HG02588 (cell line): ENCODE measurements around the gene ST6GALNAC5.

Experiments used
- ATAC-seq: cut with Tn5 transposase; IDR thresholded peaks from one replicate; pipeline ENCODE4 v1.9.1; 2021; ENCODE audit warnings: mild to moderate bottlenecking, moderate library complexity; ENCODE audit not compliant: unreplicated experiment

Gene ST6GALNAC5

DNA sequence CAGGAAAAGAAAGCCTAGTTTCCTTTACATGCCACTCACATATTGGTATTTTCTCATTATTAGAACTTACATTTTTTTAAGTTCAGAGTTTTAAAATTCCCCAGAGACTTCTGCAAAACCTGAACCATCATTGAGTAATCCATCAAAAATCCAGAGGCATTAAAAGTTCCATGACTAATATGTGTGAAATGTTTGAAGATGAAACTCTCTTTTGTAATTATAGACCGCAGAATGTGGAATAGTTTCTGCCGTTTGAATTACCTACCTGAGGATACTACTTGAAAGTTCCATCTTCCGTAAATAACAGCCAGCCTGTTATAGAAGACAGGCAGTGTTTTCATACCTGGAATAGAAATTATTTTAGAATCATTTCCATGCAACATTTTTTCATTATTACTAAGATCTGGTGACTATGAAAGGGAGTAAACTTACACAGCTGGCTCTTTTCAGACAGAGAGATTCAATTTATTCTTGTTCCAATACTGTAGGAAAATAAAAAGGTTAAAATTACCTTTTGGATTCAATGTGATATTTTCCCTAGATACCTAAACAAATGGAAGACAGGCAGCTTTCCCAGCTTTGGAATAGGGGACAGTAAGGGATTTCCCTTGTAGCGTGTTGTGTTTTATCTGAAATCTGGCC is 131.4 kb downstream of the ST6GALNAC5 start:
- ATAC-seq = no peak

DNA sequence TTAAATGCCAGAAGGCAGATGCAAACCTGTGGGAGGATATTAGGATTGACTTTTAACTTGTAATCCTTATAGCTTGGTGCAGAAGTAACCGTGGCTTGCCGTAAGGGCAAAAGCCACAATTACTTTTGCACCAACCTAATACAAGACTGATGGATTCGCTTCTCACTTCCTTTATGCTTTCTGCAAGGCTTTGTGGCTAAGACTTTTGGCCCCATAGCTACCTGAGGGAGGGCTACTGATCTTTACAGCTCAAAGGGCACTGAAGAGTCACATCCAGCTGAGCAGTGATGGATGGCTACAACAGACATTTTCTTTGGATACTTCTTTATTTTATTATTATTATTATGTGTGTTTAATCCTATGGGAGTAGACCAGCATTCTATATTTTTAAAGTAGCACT is 140.4 kb downstream of the ST6GALNAC5 start:
- no peak for ATAC-seq

DNA sequence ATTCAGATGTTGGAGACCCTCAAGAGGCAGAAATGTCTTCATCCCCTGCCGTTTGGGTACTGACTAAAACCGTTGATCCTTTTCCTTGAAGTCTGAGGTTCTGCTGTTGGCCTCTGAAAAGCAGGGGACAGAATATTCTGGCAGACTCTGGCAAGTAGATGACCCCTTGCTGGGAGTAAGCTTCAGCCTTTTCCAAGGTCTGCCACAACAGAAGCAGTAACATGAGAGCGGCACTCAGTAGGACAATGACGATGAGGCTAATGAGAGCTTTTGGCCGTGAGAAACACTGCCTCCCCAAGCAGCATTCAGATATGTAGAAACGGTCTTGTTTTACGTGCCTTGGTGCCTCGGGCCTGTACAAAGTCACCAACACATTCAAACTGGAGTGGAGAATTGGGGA is 143.7 kb downstream of the ST6GALNAC5 start:
- ATAC-seq = no peak

DNA sequence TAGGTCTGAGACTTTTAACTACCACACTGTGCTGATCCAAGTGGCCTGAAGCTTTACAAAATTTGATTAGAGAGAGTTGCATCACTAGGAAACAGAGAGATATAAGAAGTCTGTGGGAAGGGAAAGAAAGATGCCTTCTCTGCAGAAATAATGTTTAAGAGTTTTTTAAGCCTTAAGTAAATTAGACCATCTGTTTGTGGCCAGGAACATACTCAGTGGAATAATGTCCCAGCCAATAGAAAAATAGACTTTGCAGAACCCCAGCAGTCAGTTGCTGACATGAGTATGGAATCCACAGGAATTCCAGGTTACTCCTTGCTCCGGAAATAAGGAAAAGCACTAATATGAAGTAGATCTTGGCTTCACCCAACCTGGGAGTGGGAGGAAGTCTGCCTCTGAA is 144.8 kb downstream of the ST6GALNAC5 start:
- ATAC-seq = no peak

DNA sequence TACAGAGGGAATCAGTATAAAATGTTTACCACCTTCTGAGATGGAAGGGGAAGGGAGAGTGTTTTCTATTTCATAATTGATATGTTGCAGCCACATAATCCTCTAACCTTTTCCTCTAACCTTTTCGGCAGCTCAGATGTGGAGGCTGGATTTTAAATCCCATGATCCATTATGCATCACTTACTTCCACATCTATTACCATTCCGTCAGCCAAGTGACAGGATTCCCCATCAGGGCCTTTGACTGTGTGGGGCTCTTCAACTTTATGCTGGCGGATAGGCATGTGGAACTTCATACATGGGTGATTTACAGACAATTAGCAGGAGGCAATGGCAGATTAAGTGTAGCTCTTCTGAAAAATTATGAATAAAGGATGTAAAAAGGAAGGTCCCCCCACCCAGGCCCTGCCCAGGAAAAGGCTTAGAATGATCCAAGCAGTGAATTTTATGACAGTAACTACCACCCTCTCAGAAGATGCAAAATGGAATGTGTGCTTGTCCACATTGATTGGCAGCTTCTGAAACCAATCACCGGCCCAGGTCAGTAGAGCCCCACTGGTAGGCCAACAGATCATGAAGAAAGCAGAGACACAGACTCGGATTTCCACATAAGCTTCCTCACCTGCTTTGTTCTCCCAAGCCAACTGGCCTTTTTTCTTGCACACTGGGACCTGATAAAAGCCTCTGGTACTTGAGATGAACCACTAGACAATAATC is 147.0 kb downstream of the ST6GALNAC5 start:
- ATAC-seq = no peak

DNA sequence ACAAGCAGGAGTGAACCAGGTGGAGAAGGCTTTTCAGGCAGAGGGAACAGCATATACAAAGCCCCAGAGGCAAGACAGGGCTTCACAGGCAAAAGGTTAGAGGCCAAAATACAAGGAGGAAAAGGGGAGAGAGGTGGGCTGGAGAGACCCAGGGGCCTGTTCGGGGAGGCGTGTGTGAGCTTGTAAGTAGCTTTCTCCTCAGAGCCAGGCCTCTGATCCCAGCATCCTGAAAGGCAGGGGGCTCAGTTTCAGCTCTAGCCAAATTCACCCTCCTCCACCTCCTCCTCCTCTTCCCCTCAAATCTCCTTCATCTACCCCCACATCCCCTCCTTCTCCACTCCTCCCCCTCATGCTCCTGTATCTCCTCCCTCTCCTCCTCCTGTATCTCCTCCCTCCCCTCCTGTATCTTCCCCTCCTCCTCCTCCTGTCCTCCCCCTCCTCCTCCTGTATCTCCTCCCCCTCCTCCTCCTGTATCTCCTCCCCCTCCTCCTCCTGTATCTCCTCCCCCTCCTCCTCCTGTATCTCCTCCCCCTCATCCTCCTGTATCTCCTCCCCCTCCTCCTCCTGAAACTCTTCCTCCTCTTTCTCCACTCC is 148.6 kb downstream of the ST6GALNAC5 start:
- no peak for ATAC-seq

DNA sequence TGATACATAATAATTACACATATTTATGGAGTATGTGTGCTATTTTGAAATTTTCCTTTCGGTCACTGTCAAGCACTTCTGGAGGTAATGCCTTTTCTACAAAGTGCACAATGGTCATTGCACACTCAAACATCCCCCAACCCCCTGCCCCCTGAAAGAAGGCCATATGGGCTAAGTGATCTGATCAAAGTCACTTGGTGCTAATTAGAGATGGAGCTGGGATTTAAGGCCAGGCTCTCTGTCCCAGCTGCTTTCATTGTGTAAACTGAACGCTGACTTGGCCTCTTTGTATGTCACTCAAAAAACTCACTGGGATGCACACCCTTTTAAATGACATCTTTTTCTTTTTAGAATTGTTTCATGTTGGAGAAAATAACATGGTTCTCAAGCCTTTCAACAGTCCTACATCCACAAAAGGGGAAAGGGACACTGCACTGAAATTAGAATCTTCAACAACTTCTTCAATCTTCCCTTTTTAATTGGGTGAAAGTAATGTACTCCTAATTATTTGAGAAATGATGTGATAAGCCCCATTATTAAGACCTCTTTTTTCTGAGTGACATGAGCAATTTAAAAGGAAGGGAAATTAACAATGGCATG is 149.2 kb downstream of the ST6GALNAC5 start:
- ATAC-seq = no peak

DNA sequence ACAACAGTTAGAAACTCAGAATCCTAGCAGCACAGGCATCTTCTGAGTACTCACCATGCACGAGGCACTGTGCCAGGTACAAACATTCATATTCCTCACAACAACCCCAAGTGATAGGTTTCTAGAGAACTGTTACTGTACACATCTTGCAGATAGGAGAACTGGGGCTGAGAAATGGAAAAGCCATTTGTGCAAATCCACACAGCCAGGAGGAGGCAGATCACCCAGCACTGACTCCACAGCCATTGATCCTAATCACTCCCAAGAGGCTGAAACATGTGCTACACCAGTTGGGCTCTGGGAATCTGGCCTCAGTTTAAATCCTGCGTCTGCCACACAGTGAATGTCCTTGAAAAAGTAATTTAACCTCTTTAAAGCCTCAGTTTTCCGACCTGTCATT is 151.0 kb downstream of the ST6GALNAC5 start:
- no peak for ATAC-seq

DNA sequence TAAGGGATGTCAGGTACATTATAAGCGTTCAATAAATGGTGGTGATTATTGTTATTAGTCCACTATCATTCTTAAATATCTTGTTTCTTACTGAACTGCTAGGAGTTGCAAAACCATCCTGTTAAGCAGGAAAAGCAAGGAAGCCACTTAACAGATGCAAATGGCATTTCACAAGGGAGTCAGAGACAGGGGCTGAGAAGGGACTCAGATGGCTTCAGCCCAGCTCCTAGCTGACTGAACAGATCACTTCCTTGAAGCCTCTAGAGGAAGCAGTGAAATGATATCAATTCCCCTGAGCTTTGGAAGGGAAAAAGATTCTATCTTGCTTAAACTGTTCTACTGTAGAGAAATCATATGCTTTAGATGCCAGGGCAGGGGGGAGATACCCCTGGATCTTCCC is 151.5 kb downstream of the ST6GALNAC5 start:
- no peak for ATAC-seq

DNA sequence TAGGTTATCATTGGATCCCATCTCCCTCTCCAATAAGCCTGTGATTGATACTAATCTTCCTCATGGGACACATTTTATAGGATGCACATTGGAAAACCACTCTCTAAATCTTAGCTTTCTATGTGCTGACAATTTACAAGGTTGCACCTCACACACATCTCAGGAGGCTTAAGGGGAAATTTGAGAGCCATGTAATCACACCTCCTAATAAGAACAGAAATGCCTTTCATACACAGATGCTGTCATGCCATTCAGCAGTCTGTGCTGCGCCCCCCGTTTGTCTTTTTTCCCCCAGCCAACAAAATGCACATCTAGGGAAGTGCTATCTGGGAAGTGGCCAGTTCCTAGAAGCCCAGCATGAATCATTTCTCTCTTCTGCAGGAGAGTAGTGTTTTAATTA is 154.5 kb downstream of the ST6GALNAC5 start:
- ATAC-seq = no peak

DNA sequence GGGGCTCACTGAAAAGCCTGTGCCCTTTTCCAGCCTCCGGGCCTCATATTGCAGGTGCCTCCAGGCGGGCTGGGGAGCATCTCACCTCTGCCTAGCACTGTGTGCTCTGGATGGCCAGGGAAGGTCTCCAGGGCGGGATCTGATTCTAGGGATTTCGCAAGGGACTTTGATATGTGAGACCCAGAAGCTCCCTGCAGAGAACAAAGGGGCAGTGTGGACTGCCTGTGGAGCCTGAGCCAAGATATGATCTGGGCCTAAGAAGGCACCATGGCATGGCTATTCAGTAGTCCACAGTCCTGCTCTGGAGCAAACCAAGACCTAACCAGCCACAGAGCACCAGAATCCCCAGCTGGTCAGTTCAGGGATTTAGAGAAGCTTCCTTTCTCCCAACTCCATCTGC is 157.2 kb downstream of the ST6GALNAC5 start:
- no peak for ATAC-seq

DNA sequence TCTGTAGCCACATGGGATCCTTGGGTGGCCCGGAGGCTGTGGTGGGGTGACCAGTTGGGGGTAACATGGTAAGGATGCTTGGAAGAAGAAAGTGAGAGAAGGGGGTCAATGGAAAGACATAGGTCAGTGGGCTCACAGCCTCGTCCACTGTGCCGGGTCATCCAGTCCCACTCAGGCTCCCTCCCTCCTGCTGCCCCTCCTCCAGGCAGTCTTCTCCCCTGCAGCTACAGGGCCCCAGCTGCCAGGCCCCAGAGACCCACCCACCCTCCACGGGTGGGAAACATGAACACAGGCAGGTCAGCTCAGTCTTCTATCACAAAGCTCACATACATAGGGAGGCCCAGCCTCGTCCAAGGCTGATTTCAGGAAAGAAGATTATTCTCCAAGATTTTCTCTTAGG is 158.3 kb downstream of the ST6GALNAC5 start:
- ATAC-seq = no peak

DNA sequence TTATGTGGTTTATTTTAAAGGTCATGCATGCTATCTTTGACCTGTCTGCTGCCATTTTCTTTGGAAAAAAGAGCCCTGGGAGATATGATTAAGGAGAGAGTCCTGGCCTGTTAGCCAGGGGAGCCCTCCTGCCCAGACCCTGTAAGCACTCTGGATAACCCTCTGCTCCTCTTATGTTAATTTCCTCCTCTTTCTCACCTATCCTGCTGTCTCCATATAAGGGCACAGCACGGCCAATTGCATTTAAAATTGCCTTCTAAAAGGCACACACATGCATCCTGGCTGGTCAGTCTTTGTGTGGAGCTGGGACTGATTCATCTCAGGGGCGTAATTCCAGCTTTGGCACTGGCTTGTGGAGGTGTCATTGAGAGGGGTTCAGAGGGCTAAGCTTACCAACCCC is 158.9 kb downstream of the ST6GALNAC5 start:
- ATAC-seq = no peak

DNA sequence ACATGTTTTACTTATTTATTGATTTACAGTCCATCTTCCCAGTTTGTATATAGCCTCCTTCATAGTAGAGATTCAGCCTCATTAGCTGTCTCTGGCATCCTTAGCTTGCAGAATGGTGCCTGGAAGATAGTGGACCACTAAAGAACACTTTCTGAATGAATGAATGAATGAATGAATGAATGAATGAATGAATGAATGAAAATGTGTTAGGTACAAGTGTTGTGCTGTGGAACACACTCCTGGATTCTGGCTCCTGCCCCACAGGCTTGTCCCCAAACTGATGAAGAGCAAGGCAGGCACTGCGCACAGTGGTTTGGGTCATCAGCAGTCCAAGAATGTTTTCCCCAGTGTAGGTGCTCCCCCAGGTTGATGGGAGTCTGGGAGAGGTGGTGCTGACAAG is 159.4 kb downstream of the ST6GALNAC5 start:
- ATAC-seq = no peak

DNA sequence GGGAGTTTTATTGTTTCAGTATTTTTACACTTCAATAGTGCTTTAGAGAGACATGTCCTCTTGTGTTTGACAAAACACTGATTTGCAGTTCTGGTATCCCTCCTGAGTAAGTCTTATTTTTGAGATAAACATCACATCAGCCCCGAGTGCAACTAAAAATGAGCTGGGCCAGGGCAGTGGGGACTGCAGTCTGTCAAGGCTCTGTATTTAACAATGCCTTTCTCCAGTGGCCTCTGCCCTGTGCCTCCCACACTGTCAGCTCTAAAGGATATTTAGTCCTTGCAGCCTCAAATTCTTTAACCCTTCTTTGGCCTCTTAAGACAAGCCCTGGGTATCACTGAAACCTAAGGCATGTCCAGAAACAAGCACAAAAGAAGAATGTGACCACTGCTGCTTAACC is 160.6 kb downstream of the ST6GALNAC5 start:
- ATAC-seq = no peak

DNA sequence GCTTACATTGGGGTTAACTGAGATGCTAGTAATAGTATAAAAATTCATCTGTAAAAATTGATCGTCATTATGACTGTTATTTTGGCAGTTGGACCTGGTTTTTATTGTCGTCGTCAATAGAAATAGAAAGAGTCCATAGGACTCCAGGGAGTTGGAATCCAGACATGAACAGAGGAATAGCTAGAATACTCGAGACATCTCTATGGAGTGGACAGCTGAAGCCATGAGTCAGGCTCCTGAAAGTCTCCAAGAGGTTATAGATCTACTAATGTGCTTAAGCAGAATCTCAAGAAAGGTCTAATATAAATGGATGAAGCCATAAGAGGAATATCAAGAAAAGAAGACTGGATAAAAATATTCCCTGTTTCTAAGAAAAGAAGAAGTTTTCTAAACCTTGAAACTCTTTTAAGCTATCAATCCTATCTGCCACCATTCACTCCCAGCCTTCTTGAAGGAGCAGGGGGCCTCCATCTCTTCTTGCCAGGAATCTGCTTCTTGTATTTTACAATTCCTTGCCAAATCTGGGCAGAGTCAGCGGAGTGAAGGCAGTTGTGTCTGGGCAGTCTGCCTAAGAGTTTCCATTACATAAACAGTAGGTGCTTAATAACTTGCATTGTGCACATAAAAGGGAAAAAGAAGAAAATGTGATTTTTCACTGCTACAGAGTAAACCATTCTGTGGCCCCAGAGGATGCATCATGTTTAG is 163.3 kb downstream of the ST6GALNAC5 start:
- no peak for ATAC-seq

DNA sequence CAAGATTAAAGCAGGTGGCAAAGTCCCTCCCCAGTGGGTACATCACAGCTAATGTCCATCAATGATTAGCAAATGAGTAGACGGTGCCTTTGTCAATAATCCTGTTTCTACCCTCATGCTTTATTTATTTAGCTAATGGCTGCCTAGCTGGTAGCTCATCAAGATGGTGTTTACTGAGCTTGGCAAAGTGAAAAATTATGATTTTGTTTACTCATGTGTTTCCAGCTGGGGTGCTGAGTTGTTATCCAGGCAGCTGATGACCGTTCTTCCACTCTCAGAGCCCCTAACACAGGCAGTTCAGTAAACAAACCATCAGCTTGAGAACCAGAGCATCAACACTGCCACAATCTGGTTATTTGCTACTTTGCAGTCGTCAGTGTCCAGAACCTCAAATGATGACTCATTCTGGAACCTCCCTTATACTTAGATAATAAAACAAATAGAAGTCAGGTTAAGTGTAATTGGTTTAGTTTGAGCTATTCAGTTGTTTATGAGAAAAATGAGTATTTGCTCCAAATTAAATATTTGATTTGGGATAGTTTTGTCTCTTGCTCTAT is 163.9 kb downstream of the ST6GALNAC5 start:
- ATAC-seq = no peak

DNA sequence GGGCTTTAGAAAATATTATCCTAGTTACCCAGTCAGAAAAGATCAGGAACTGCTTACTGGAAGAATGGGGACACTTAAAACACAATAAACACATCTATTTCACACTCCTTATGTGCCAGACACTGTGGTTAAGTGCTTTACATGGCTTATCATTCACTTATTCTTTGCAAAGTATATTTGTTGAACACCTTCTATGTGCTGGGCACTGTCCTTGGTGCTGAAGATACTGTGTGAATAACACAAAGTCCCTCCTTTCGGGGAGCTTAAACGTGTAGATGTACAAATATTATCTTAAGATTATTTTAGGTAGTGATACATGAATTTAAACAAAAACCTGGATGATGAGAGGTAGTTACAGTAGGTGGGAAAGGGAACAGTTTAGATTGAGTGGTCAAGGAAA is 169.3 kb downstream of the ST6GALNAC5 start:
- ATAC-seq = no peak

DNA sequence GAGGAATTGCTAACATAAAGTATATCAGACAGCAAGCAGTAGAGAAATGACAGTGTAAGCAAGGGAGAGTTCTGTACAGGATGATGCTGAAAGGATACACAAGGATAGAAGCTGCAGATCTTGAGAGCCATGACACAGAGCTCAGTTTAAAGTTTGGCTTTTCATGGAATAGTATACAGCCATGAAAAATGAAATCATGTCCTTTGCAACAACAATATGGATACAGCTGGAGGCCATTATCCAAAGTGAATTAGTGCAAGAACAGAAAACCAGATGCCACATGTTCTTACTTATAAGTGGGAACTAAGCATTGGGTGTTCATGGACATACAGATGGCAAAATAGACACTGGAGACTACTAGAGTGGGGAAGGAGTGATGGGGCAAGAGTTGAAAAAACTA is 169.8 kb downstream of the ST6GALNAC5 start:
- no peak for ATAC-seq

DNA sequence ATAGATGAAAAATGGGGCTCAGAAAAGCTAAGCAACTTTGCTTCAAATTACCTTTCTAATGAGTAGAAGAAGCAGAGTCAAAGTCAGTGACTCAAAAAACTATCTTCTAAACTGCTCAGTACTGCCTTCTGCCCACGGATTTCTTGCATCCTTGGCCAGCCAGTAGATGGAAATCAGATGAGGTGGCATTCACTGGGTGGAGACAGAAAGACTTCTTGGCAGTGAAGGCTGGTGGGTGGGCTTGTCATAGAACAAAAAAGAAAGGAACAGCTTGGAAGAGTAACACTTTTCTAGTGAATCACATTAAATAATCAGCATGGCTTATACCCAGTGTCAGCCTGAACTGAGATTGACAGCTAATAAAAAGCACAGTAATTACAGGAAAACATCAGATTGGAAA is 170.7 kb downstream of the ST6GALNAC5 start:
- no peak for ATAC-seq

DNA sequence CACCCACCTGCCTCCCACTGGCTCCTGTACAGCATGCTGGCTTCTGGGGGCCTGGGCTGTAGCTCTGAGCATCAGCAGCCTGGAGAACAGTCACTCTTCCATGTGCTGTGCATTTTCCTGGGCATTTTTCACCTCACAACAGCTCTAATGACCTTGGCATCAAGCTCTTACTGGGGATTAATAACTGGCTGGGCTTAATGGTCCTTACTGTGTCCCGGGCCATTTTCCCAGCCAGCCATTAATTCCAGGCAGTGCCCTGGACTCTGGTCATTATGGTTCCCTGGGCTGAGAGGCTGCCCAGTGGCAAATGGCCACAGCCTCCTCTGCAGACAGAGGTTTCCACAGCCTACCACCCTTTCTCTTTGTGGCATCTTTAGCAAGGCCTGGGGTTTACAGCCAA is 171.8 kb downstream of the ST6GALNAC5 start:
- ATAC-seq = no peak
